Ishikawa (cell line): Measurements from ENCODE around the gene C11orf21.

Experiments used
- CREB1 ChIP-seq: IDR thresholded peaks from 2 replicates; pipeline ENCODE4 v1.6.1; 2012; ENCODE audit warnings: low read depth
- EGR1 ChIP-seq: IDR thresholded peaks from 2 replicates; pipeline ENCODE4 v1.6.1; 2012
- EP300 ChIP-seq: IDR thresholded peaks from 2 replicates; pipeline ENCODE4 v1.6.1; 2012; ENCODE audit warnings: borderline replicate concordance
- FOXM1 ChIP-seq: IDR thresholded peaks from 2 replicates; pipeline ENCODE4 v1.6.1; 2012; ENCODE audit warnings: low read depth, borderline replicate concordance
- RAD21 ChIP-seq: IDR thresholded peaks from 2 replicates; pipeline ENCODE4 v1.6.1; 2012; ENCODE audit warnings: low read depth
- REST ChIP-seq: IDR thresholded peaks from 2 replicates; pipeline ENCODE4 v1.6.1; 2012; ENCODE audit warnings: low read depth, mild to moderate bottlenecking
- YY1 ChIP-seq: IDR thresholded peaks from 2 replicates; pipeline ENCODE4 v1.6.1; 2012; ENCODE audit warnings: low read depth
- ZBTB7A ChIP-seq: IDR thresholded peaks from 2 replicates; pipeline ENCODE4 v1.6.1; 2012; ENCODE audit warnings: low read depth
- TF ChIP-seq, protein P1 (sequence below): IDR thresholded peaks from 2 replicates; pipeline ENCODE4 v1.6.1; 2012

DNA sequence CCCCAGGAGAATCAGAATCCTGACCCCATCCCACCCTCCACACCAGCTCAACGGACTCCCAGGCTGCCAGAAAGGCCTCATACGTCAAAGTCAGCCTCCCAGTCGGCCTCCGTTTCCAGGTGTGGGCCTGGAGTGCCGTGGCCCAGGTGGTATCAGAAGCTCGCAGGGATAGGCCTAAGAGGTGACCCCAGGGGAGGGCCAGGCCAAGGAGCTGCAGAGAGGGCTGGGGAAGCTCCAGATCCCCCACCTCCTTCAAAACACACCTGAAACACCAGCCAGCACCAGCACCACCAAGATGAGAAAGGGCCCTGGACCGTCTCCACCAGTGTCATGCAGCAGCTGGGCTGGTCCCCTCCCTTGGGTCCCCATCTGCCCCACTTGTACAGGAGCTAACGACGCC, 51.7 kb downstream of the C11orf21 start:
- TF ChIP-seq YY1 (no peak), RAD21 (no peak), EGR1 (no peak), EP300 (no peak), FOXM1 (no peak), ZBTB7A (no peak), REST (no peak), CREB1 (no peak)
- TF ChIP-seq, protein P1, sequence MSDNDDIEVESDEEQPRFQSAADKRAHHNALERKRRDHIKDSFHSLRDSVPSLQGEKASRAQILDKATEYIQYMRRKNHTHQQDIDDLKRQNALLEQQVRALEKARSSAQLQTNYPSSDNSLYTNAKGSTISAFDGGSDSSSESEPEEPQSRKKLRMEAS: no peak
